HCT116 (cell line): Measurements from ENCODE around the gene PXMP2.

Experiments used
- EGR1 ChIP-seq: IDR thresholded peaks from 2 replicates; pipeline ENCODE4 v1.6.1; 2012; ENCODE audit warnings: low read depth
- POLR2AphosphoS5 ChIP-seq: IDR thresholded peaks from 2 replicates; pipeline ENCODE4 v1.6.1; 2011; ENCODE audit warnings: mild to moderate bottlenecking, low read depth, low read length, moderate library complexity
- TF ChIP-seq, protein P1 (sequence below), 3 experiments: fragments of 200-600 bp in 1 of 3; sonication (generic) in 1 of 3; IDR thresholded peaks in 2 of 3; conservative IDR thresholded peaks in 1 of 3; 2 replicates each; pipeline ENCODE4 v1.5.1; 2012 to 2017; ENCODE audit warnings: low read depth in 2 of 3, low read length in 2 of 3, antibody characterized with exemption in 1 of 3, borderline replicate concordance in 1 of 3, control low read depth in 1 of 3, mild to moderate bottlenecking in 1 of 3, mixed read lengths in 1 of 3, mixed run types in 1 of 3, moderate library complexity in 1 of 3; ENCODE audit not compliant: insufficient read depth in 1 of 3
- TF ChIP-seq, protein P2 (sequence below): IDR thresholded peaks from 2 replicates; pipeline ENCODE4 v1.6.1; 2012; ENCODE audit warnings: low read depth

DNA sequence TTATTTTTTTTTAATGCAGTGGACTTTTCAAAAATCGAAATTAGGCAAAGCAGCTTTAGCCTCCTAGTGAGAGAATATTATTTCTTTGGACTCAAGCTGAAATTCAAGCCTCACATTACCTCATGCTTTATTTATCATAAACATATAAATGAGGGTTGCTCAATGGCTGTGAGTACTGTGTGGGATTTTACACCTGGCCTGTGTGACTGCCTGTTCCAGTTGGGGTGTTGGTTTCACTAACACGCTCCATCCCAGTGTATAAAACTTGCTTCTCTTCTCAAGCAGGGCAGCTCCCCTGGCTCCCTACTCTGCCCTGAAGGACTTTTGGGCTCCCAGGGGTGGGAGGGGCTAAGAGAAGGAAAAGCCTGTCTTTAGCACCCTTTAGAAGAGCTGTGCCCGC lies 59.2 kb downstream of the PXMP2 start:
- TF ChIP-seq, protein P1, sequence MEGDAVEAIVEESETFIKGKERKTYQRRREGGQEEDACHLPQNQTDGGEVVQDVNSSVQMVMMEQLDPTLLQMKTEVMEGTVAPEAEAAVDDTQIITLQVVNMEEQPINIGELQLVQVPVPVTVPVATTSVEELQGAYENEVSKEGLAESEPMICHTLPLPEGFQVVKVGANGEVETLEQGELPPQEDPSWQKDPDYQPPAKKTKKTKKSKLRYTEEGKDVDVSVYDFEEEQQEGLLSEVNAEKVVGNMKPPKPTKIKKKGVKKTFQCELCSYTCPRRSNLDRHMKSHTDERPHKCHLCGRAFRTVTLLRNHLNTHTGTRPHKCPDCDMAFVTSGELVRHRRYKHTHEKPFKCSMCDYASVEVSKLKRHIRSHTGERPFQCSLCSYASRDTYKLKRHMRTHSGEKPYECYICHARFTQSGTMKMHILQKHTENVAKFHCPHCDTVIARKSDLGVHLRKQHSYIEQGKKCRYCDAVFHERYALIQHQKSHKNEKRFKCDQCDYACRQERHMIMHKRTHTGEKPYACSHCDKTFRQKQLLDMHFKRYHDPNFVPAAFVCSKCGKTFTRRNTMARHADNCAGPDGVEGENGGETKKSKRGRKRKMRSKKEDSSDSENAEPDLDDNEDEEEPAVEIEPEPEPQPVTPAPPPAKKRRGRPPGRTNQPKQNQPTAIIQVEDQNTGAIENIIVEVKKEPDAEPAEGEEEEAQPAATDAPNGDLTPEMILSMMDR (IDR thresholded peaks at IDR 0.05 in 2 of 3, conservative IDR thresholded peaks at IDR 0.05 in 1 of 3; ENCODE audit: borderline replicate concordance in 1 of 3, insufficient read depth in 1 of 3, low read depth in 2 of 3, low read length in 2 of 3) = no peak
- TF ChIP-seq POLR2AphosphoS5 (no peak), EGR1 (no peak)
- TF ChIP-seq, protein P2, sequence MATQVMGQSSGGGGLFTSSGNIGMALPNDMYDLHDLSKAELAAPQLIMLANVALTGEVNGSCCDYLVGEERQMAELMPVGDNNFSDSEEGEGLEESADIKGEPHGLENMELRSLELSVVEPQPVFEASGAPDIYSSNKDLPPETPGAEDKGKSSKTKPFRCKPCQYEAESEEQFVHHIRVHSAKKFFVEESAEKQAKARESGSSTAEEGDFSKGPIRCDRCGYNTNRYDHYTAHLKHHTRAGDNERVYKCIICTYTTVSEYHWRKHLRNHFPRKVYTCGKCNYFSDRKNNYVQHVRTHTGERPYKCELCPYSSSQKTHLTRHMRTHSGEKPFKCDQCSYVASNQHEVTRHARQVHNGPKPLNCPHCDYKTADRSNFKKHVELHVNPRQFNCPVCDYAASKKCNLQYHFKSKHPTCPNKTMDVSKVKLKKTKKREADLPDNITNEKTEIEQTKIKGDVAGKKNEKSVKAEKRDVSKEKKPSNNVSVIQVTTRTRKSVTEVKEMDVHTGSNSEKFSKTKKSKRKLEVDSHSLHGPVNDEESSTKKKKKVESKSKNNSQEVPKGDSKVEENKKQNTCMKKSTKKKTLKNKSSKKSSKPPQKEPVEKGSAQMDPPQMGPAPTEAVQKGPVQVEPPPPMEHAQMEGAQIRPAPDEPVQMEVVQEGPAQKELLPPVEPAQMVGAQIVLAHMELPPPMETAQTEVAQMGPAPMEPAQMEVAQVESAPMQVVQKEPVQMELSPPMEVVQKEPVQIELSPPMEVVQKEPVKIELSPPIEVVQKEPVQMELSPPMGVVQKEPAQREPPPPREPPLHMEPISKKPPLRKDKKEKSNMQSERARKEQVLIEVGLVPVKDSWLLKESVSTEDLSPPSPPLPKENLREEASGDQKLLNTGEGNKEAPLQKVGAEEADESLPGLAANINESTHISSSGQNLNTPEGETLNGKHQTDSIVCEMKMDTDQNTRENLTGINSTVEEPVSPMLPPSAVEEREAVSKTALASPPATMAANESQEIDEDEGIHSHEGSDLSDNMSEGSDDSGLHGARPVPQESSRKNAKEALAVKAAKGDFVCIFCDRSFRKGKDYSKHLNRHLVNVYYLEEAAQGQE = no peak
